ENCODE data around the gene CCR8. TPM values are rescaled to one million over a fixed set of nuclear protein-coding genes. Genes with fewer than 3 reads are reported as not detected.

CCR8 gene
- total RNA-seq, 1 donor from 2014 or later, result not detected

DNA sequence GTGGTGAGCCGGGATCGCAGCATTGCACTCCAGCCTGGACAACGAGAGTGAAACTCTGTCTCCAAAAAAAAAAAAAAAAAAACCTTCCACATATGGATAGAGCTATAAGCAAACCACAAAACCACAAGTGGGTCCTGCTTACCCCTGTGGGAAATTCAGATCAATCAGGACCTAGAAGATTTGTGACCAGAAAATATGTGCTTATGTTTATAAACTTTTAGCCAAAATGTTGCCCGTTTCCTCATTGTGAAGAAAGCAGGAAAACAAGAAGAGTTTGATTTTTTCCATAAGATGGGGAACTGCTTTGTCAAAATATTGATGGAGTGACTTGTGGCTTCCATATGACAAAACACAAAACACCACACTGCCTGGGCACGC is 50.3 kb downstream of the CCR8 start:
- no peaks in the 10 kb centered on the region for H3K36me3 ChIP-seq (ENCODE audit: control insufficient read depth, insufficient read depth, low read length)
- TF ChIP-seq CTCF (IDR thresholded peaks at IDR 0.05; ENCODE audit: insufficient read depth, low read length, severe bottlenecking), result no peak
- DNase-seq (ENCODE audit: low read depth) (no peak), FAIRE-seq (no peak)
- H3K27me3 ChIP-seq (ENCODE audit: control insufficient read depth, insufficient read depth, low read length), result no peaks in the 10 kb centered on the region
- H3K4me3 ChIP-seq (ENCODE audit: low read depth, low read length), result no peak overlapping the region

DNA sequence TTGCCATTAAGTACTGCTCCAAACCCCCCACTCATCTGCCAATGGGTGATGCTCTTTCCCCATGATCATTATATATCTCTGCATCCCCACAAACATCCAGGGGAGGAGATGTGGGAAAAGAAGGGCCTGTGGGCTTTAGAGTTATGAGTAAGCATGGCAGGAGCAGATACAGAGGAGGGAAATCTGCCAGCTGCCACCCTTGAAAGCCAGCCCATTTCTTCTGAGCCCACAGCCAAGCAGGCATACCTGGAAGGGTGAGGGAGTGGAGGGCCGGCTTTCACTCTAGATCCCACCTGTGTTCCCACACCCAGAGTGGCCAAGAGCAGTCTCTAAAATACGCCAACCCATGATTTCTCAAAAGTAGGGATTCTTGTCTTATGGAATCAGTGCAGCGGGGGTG is 51.9 kb downstream of the CCR8 start:
- FAIRE-seq, result no peak
- H3K27me3 ChIP-seq (ENCODE audit: control insufficient read depth, insufficient read depth, low read length), result no peaks in the 10 kb centered on the region
- DNase-seq (ENCODE audit: low read depth), result no peak
- TF ChIP-seq CTCF (IDR thresholded peaks at IDR 0.05; ENCODE audit: insufficient read depth, low read length, severe bottlenecking), result no peak
- no peak overlapping the region for H3K4me3 ChIP-seq (ENCODE audit: low read depth, low read length)
- no peaks in the 10 kb centered on the region for H3K36me3 ChIP-seq (ENCODE audit: control insufficient read depth, insufficient read depth, low read length)

Other genes with a start within 250 kb of the CCR8 start
- gene GORASP1, start 222.1 kb upstream of the CCR8 start, total RNA-seq, result 17.9 and 24.6 TPM in 2 replicates
- 1.1 and 1.8 TPM in 2 replicates for gene TTC21A, start 222.0 kb upstream of the CCR8 start, total RNA-seq
- gene CSRNP1, start 176.1 kb upstream of the CCR8 start, total RNA-seq, result 5.0 and 7.0 TPM in 2 replicates
- not detected in 2 replicates for gene XIRP1, start 137.1 kb upstream of the CCR8 start, total RNA-seq
- not detected in 2 replicates for gene CX3CR1, start 49.7 kb upstream of the CCR8 start, total RNA-seq
- gene SLC25A38, start 53.7 kb downstream of the CCR8 start, total RNA-seq, result 12.2 and 21.9 TPM in 2 replicates
- gene RPSA, start 77.0 kb downstream of the CCR8 start, total RNA-seq, result 2,916 and 3,451 TPM in 2 replicates
- not detected in 2 replicates for gene MOBP, start 138.0 kb downstream of the CCR8 start, total RNA-seq

All from bronchial epithelial cell (primary cell).